HG02763 (cell line): Measurements from ENCODE around the gene MAGEB3.
"Not testable (repeated sequence)": the region's sequence is repeated elsewhere in the genome, so short reads cannot be mapped to it uniquely, and the experiment has no call there.

Experiments
- ATAC-seq: cut with Tn5 transposase; IDR thresholded peaks from one replicate; pipeline ENCODE4 v1.9.1; 2021; ENCODE audit warnings: mild to moderate bottlenecking, moderate library complexity; ENCODE audit not compliant: unreplicated experiment

The MAGEB3 gene

DNA sequence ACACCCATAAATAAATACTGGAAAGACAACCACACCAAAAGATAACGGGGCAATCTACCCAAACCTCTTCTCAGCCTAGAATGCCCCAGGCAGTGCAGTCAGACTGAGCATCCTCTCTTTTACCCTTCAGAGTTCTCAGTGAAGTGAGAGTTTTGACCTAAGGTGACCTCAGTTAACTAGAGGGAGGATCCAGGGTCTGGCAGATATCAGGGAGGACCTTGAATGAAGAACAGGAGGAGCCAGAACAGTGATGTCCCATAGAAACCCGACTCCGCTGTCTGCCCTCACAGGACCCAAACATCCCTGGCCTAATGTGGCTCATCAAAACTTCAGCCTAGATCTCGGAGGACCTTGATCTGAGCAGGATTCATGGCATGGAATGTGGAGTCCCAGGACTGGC, at the start of gene MAGEB3:
MAGEB3 (plus strand) TSS at position 263 of the 400 bp plus-strand sequence. CDS start 5,268 bp downstream, outside the sequence.
- ATAC-seq = no peak

DNA sequence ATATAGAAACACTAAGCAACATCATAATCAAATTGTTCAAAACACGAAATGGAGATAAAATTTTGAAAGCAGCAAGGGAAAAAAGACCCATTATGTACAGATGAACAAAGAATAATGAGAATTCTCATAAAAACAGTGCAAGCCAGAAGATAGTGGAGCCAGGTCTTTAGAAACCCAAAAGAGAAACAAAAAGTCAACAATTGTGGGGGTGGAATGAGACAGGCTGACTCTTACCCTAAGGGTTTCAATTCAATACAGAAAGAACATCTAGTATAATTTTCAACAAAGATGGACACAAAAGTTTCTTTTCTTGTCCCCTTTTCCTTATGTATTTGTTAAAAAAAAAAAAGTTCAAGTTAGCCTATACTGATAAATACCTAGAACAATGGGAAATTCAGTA, 49.1 kb upstream of the MAGEB3 start:
- no peak for ATAC-seq

GRCh38 chrX:30183554-30183953, 46.9 kb upstream of the MAGEB3 start:
- ATAC-seq = no peak

GRCh38 chrX:30190426-30190825, 40.0 kb upstream of the MAGEB3 start:
- ATAC-seq = no peak

DNA sequence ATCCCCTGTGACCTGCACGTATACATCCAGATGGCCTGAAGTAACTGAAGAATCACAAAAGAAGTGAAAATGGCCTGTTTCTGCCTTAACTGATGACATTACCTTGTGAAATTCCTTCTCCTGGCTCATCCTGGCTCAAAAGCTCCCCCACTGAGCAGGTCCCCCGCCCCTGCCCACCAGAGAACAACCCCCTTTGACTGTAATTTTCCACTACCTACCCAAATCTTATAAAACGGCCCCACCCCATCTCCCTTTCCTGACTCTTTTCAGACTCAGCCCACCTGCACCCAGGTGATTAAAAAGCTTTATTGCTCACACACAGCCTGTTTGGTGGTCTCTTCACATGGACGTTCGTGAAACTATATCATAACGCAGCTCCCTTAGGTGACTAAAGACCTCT, 36.5 kb upstream of the MAGEB3 start:
- not testable (repeated sequence) for ATAC-seq

- no peak for ATAC-seq
These were observed 34.1 kb upstream of the MAGEB3 start for GRCh38 chrX:30196322-30196721.

DNA sequence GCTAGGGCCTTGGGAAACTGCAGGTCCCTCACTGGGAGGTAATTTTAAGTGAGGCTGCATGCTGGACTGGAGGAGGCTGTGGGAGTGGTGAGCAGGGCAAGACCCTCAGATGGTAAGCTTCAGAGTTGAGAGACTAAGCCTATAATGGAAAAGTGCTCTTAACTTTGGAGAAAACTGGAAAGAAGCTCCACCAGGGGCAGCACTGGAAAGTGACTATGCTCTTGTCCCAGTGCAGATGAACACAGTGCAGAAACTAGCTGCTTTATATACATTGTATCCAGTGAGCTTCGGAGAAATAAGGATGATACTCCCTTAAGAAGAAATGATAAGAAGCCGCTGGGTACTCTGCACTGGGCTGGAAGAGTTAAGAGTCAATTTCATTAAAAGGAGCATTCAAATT, 18.3 kb upstream of the MAGEB3 start:
- ATAC-seq = no peak

- ATAC-seq = no peak
These were observed 15.1 kb upstream of the MAGEB3 start, which contains the start of gene MAGEB2 for GRCh38 chrX:30215357-30215843. Gene MAGEB2 (plus strand): TSS chrX:30215563. CDS start chrX:30218581, 3,018 bp downstream.

DNA sequence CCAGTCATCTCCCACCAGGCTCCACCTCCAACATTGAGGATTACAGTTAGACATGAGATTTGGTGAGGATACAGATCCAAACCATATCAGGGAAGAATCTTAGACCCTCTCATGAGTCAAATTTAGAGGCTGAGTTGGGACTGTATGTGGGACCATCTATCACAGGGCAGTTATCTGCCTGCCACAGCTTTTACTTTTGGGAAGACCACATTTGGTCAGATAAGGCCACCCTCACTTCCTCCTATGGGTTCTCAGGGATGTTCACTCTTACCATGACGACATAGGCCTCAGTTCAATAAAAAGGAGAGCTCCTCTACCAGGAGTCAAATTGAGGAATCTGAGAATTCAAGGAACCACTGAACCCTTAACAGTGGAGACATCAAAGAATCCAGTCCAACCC, 13.0 kb upstream of the MAGEB3 start:
- ATAC-seq = no peak

- ATAC-seq = no peak
These were observed 11.1 kb upstream of the MAGEB3 start for GRCh38 chrX:30219372-30219771.

- no peak for ATAC-seq
These were observed 9.8 kb upstream of the MAGEB3 start for GRCh38 chrX:30220661-30221060.

DNA sequence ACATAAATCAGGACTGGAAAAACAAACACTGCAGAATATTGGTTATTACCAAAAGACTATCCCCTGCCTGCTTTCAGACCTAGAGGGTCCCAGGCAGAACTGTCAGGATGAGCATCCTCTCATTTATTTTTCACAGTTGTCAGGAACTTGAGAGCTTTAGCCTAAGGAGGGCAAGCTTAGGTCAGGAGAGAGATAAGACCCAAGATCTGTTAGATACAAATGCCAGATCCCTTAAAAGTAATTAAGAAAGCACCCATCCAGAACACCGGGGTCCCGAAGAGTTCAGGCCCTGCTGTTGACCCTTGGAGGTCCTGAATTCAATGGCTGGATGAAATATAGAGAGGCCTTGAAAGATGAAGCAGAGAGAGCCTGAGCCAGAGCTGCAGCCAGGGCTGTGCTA, 5.9 kb upstream of the MAGEB3 start:
- ATAC-seq = no peak

- no peak for ATAC-seq
These were observed 1.9 kb upstream of the MAGEB3 start for GRCh38 chrX:30228526-30228925.

DNA sequence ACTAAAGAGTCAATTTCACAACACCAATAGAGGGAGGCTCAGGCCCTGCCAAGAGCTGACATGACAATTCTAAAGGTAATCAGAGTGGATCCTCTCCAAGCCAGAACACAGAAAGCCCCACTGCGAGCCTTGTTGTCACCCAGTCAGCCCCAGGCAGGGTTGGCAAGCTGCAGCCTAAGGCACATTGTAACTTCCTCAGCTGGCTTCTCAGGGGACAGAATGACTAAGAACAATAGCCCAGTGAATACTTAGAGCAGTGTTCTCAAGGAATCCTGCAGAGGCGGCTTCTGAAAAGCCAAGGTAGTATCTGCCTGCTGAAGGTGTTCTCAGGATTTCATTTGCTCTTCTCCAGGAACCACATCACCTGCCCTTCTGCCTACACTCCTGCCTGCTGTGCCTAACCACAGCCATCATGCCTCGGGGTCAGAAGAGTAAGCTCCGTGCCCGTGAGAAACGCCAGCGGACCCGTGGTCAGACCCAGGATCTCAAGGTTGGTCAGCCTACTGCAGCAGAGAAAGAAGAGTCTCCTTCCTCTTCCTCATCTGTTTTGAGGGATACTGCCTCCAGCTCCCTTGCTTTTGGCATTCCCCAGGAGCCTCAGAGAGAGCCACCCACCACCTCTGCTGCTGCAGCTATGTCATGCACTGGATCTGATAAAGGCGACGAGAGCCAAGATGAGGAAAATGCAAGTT, 11.4 kb downstream of the MAGEB3 start, which contains the start of gene MAGEB4:
MAGEB4 (plus strand) TSS at position 277 of the 692 bp plus-strand sequence; CDS start at position 413, 136 bp downstream.
- no peak for ATAC-seq

- no peak for ATAC-seq
These were observed 16.5 kb downstream of the MAGEB3 start, which contains the start of gene MAGEB1 for GRCh38 chrX:30246769-30247489. Gene MAGEB1 (plus strand): TSS chrX:30247146. CDS start chrX:30250494, 3,348 bp downstream.

- ATAC-seq = no peak
These were observed 18.4 kb downstream of the MAGEB3 start for GRCh38 chrX:30248854-30249253.

DNA sequence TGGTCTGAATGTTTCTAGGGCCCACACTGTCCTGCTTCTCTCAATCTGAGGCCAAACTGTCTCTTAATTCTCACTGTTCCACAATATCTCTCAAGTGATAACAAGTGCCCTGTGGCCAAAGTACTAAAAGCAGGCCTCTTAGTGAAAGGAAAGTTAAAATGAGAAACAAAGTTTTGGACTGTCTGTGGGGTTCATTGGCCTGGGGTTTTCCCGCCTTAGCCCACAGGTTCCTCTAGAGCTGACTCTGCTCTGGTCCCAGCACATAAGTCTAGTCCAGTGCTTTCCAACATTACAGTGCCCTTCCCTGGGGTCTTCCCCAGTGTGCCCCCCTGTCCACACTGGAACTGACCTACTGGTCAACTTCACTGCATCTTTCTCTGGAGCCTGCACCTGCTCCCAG, 22.8 kb downstream of the MAGEB3 start:
- ATAC-seq = peak; percentile 59

DNA sequence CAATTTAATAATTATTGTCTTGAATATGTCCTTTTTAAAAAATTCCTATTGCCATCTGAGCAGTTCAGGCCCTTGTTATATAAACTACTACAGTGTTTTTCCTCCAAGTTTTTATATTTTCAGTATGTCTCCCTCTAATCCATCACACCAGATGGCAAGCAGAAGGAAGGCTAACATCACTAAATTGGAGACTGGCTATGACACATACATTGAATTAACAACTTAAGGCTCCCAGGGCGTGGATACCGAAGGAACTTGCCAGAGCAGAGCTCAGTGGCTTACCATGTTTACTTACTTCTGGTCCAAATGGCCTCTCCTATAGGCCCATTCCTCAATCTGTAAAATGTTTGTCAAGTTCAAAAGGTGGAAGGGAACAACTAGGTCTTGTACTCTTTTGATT, 29.5 kb downstream of the MAGEB3 start:
- ATAC-seq = no peak

- no peak for ATAC-seq
These were observed 30.6 kb downstream of the MAGEB3 start for GRCh38 chrX:30261012-30261411.

- no peak for ATAC-seq
These were observed 32.3 kb downstream of the MAGEB3 start for GRCh38 chrX:30262763-30263162.

- no peak for ATAC-seq
These were observed 40.2 kb downstream of the MAGEB3 start for GRCh38 chrX:30270639-30271038.

DNA sequence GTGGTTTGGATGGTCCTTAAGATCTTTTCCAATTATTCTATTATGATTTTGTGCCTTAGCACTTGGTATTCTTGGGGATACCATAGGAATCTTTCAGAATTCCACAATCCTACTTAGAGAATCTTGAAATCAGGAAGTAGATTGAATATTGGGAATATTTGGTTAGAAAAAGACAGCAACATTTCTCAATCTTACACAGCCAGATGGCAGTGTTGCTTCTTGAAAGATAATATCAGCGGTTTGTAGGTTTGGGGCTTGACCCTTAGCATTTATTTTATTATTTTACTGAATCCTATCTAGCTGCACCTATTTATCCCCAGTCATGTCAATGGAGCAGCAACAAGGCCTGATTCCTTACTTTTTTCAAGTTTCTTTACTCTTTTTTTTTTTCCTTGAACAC, 45.0 kb downstream of the MAGEB3 start:
- no peak for ATAC-seq
